ENCODE results near the gene ESR2.
A peak's percentile ranks its signal among the peaks of the same experiment; 100 is the strongest.
"Not testable (repeated sequence)": the region's sequence is repeated elsewhere in the genome, so short reads cannot be mapped to it uniquely, and the experiment has no call there.

ESR2 gene

DNA sequence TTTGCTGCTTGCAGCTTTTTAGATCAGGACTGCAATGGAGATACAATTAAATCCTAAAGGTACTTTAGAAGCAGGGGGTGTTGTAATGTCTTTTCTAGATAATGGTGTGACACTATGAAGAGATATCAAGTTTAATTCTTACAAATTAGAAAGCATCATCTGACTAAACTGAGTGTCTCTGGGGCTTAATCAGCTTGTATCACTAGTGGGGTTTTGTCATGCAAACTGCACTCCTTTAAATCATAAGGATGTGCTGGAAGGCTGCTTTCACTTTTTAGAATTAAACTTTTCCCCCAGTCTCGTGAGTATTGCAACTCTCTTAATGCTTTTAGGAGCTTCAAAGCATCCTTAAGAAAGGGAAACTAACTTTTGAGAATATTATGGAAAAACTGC, 218.6 kb downstream of the ESR2 start:
- no peak for DNase-seq

DNA sequence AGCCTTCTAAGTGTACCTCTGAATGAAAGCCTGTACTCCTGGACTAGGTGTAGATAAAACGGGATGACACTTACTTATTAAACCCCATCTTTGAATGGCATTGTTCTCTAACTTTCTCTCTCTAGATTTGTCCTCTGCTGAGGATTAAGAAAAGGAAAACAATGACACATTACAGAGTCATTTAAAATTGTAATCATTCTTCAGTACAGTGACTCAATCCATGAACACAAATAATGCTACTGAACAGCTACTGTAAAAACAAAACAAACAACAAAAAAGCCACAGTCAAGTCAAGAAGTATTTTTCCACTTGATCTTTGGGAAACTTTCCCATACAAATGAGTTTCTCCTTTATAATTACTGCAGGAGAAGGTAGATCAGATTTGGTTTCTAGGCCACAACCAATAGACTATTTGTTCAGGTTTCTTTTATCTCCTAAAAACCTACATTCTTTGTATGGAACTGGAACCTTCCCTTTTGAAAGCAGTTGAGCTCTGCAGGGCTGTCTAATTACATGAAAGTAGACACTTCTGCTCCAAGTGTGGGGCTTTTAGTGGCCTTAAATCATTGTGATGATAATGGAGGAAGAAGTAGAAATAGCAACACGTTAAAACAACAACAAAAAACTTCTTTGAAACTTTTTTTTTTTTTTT, 219.1 kb downstream of the ESR2 start:
- no peak for DNase-seq

DNA sequence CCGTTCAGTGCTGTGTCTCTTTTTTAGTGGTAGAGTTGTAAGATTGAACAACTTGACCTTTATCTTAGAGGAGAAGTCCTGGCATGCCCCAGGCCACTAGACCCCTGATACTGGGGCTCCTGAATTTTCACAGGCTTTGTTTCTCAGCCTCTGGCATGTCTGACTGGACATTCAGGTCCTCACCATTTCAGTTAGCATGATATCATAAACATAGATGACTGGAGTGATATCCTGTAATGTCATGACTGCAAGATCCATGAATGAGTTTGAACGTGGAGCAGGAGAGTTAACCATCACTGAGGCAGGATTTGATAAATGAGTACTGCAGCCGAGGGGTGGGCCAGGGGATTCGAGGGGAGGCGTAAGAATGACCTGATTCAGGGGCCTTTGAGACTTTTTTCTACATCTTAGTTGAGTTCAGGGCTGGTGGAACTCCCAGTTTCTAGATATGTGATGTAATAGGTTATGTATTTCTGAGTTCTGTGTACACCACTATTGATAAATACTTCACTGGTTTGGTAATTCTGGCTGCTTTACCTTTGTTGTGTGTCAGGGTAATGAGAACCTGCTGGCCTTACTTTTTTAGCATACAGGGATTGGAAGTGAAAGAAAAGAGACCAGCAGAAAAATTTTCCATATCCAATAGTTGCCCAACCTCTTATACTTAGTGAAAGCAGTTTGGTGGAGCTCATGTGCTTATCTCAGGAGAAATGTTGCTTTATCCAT, 224.4 kb downstream of the ESR2 start:
- no peak for DNase-seq

DNA sequence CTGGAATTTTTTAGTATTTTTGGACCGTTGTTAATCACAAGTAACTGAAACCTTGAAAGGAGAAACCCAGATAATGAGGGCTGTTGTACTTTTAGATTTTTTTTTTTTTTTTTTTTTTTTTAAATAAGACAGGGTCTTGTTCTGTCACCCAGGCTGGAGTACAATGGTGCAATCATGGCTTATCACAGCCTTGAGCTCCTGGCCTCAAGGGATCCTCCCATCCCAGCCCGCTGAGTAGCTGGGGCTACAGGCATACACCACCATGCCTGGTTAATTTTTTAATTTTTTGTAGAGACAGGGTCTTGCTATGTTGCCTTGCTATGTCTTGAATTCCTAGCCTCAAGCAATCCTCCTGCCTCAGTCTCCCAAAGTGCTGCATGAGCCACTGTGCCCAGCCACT, 229.7 kb downstream of the ESR2 start:
- no peak for DNase-seq

GRCh38 chr14:64062381-64063115, 231.6 kb downstream of the ESR2 start:
- no peak for DNase-seq

DNA sequence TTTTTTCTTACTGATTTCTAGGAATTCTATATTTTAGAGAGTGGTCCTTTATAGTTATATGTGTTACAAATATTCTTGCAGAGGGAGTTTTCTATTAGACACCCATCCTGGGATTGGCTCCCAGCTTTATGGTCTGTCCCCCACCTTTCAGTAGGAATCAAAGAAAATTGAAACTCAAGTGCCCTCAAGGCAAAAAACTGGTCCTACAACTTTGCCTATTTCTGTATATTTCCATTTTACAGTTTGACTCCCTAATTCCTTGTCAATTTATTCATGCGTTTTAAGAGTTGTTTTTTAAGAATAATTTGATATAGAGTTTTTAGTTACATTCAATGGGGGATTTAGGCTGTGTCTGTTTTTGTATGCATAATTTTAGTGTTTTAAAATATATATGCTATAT, 232.5 kb downstream of the ESR2 start:
- no peak for DNase-seq

GRCh38 chr14:64061115-64061514, 233.1 kb downstream of the ESR2 start:
- DNase-seq, result no peak

DNA sequence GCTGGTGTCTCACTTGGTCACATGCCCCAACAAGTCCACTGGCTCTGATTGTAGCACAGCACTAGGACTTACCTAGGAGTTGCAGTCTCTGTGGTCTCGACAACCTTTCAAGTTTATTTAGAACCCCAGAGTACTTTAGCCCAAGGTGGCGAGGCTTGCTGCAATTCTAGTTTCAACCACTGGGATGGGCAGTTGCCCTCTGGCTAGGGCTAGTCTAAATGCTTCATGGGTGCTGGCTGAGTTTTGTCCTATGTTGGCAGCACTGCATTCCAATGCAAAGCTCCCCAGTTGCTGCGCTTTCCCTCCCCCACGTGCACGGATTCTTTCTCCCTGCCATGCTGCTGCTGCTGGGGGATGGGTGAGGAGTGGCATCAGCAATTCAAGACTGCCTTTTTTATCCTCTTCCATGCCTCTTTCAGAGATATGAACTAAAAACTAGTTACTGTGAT, 233.5 kb downstream of the ESR2 start:
- DNase-seq, result peak; percentile 13

- no peak for DNase-seq
These were observed 234.0 kb downstream of the ESR2 start for GRCh38 chr14:64060199-64060545.

DNA sequence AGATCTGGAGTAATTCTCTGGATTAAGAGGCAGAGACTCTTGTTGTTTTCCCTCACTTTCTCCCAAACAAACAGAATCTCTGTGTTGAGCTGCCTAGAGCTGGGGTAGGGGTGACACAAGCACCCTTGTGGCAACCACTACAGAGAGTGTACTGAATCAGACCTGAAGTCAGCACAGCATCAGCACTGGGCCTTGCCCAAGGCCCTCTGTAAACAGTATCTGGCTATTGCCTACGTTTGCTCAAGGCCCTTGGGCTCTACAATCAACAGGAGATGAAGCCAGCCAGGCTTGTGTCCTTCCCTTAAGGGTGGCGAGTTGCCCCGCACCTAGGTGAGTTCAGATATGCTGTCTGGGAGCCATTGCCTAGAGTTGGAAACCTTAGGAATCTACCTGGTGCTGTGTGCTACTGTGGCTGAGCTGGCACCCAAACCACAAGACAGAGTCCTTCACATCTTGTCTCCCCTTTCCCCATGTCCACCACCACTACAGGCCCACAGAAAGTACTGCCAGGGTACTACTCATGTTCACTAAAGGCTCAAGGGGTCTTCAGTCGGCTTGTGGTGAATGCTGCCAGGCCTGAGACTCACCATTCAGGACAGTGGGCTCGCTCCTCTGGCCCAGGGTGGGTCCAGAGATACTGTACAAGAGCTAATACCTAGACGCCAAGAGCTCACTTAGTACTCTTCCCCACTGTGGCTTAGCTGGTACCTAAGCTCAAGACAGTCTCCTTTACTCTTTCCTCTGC, 234.5 kb downstream of the ESR2 start:
- DNase-seq, result no peak

DNA sequence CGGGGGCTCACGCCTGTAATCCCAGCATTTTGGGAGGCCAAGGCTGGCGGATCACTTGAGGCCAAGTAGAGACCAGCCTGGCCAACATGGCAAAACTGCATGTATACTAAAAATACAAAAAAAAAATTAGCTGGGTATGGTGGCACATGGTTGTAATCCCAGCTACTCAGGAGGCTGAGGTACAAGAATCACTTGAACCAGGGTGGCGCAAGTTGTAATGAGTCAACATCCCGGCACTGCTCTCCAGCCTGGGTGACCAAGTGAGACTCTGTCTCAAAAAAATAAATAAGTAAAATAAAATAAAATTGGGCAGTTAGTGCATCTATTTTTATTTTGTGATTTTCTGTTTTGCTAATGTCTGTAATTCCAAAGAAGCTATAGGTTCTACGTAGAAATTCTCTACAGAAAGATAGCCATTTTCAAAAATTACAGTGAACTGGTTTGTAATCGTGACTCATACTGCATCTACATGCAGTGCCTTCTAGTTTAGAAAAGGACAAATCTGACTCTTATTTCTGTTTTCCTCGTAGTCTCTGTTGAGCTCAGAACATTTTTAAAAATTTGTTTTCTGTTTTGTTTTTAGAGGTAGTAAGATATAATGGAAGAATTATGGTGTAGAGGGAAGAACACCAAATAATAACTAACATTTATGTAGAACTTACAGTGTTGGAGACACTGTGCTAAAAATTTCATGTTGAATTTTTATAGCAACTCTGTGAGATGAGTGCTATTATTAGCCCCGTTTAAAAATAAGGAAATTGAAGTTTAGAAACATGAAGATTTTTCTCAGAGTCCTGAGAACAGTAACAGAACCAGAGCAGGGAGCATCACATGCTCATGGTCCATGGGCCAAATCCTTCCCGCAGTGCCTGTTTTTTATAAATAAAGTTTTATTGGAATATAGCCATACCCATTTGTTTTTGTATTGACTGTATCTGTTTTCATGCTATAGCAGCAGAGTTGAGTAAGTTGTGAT, 240.2 kb downstream of the ESR2 start:
- DNase-seq, result no peak

DNA sequence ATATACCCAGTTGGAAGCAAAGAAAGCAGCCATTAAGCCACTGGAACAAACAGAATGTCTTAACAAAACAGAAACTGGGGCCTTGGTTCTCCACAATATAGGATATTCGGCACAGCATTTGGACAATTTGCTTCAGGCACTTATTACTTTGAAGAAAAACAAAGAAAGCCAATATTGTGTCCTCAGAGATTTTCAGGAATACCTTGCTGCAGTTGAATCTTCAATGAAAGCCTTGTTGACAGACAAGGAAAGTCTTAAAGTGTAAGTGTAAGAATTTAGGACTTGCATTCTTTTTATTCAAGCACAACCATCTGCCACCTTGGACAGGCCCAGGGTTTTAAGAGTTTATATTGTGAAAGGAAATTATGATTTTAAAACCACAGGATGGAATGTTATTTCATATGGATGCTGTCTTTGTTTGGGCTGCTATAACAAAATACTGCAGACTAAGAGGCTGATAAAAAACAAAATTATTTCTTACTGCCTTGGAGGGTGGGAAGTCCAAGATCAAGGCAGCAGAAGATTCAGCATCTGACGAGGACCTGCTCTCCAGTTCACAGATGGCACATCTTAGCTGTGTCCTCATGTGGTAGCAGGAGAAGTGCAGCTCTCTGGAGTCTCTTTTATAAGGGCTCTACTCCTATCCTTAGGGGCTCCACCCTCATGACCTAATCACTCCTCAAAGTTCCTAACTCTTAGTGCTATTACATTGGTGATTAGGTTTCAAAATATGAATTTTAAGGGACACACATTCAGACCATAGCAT, 244.4 kb downstream of the ESR2 start:
- no peak for DNase-seq

- no peak for DNase-seq
These were observed 249.1 kb downstream of the ESR2 start for GRCh38 chr14:64045091-64045490.

GRCh38 chr14:64043296-64043695, 250.9 kb downstream of the ESR2 start:
- DNase-seq, result not testable (repeated sequence)

DNA sequence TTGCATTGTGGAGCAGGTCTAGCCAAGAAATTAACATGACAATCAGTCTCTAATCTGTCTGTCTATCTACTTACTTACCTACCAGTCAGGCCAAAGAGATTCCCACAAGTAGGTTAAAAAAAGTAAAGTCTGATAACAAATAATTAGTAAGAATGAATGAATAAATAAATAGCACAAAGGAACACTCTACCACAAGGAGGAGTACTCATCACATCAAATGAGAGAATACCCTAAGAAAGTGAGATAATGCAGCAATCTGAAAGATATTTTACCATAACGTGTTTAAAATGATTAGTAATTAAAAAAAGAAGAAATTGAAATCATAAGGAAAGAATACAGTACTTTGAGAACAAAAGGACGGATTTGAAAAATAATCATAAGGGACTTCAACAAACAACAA, 254.1 kb downstream of the ESR2 start:
- DNase-seq, result no peak

DNA sequence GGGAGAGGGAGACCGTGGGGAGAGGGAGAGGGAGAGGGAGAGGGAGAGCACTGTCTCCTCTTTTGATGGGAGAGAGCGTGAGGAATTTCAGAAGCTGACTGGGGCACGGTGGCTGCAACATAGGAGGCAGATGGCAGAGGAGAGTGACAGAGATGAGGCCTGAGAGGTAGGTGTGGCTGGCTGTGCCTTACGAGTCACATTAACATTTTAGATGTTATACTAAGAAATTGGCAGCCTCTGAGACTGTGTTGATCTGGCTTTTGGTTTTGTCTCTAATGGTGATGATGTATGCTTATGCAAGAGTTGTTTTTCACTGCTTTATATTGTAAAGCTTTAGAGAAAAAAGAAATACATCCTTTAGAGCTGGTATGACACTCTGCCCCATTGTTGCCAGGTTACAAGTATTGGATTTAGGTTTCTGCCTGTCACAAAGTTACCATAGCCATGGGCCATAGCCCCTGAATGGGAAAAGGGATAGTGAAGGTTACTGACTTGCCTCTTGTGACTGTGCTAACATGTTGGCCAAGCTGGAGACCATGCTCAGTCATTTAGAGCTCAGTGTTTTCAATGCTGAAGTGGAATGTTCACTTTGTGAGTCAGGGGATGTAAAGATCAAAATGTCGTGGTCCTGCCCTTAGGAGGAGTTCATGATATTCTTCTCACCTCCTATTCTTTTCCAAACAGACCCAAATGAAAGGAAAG, 255.2 kb downstream of the ESR2 start:
- DNase-seq, result no peak

DNA sequence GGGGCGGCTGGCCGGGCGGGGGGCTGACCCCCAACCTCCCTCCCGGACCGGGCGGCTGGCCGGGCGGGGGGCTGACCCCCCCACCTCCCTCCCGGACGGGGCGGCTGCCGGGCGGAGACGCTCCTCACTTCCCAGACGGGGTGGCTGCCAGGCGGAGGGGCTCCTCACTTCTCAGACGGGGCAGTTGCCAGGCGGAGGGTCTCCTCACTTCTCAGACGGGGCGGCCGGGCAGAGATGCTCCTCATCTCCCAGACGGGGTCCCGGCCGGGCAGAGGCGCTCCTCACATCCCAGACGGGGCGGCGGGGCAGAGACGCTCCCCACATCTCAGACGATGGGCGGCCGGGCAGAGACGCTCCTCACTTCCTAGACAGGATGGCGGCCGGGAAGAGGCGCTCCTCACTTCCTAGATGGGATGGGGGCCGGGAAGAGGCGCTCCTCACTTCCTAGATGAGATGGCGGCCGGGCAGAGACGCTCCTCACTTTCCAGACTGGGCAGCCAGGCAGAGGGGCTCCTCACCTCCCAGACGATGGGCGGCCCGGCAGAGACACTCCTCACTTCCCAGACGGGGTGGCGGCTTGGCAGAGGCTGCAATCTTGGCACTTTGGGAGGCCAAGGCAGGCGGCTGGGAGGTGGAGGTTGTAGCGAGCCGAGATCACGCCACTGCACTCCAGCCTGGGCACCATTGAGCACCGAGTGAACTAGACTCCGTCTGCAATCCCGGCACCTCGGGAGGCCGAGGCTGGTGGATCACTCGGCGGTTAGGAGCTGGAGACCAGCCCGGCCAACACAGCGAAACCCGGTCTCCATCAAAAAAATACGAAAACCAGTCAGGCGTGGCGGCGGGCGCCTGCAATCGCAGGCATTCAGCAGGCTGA, 256.1 kb downstream of the ESR2 start:
- not testable (repeated sequence) for DNase-seq

DNA sequence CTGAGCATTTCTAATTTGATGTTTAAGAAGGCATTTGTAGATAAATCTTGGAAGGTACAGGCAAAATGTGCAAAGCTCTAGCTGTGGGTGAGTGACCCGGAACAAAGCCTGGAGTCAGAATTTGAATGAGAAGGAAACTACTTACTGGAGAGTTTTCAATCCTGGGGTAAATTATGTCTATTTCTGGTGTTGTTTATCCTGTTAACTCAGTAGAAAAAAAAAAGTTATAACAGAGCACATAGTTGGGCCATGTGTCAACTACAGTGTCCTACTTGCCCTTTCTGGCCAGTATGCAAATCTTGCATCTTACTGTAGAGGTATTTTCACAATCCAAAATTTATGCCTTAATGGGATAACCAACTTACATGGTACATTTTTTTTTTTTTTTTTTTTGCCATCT, 259.0 kb downstream of the ESR2 start:
- no peak for DNase-seq
